ENCODE measurements around the gene URI1.

GRCh38 chr19:29946645-29947044 lies 4.6 kb downstream of the URI1 start:
- TF ChIP-seq CTCF (IDR thresholded peaks at IDR 0.05) (no peak), POLR2AphosphoS5 (IDR thresholded peaks at IDR 0.05) (no peak)
